Measurements from ENCODE around the gene MYH13.

- no peak for TF ChIP-seq SP1 (IDR thresholded peaks at IDR 0.05)
- no peak for TF ChIP-seq ELF4 (IDR thresholded peaks at IDR 0.05)
- TF ChIP-seq L3MBTL2 (conservative IDR thresholded peaks at IDR 0.05) = no peak
- TF ChIP-seq HDGF (IDR thresholded peaks at IDR 0.05; ENCODE audit: borderline replicate concordance) = no peak
- no peak for TF ChIP-seq NFRKB (IDR thresholded peaks at IDR 0.05)
- no peak for TF ChIP-seq ZNF384 (IDR thresholded peaks at IDR 0.05)
- no peak for TF ChIP-seq CTBP1 (IDR thresholded peaks at IDR 0.05; ENCODE audit: borderline replicate concordance)
- TF ChIP-seq FOXK2 (IDR thresholded peaks at IDR 0.05) = no peak
- TF ChIP-seq SUZ12 (IDR thresholded peaks at IDR 0.05) = no peak
- no peak for TF ChIP-seq ARNT (IDR thresholded peaks at IDR 0.05)
Measured at GRCh38 chr17:10380631-10381408, 8.0 kb upstream of the MYH13 start.

All from HEK293T (cell line).